NCI-H524 treated with DMSO at 0.1 percent for 48 hours (cell line): ENCODE data around the gene MUC5B.
"Not testable (repeated sequence)": the region's sequence is repeated elsewhere in the genome, so short reads cannot be mapped to it uniquely, and the experiment has no call there.

Source experiments
- DNase-seq: peaks from one replicate; lab custom pipeline; 2025; lab: John Stamatoyannopoulos, UW

The MUC5B gene

DNA sequence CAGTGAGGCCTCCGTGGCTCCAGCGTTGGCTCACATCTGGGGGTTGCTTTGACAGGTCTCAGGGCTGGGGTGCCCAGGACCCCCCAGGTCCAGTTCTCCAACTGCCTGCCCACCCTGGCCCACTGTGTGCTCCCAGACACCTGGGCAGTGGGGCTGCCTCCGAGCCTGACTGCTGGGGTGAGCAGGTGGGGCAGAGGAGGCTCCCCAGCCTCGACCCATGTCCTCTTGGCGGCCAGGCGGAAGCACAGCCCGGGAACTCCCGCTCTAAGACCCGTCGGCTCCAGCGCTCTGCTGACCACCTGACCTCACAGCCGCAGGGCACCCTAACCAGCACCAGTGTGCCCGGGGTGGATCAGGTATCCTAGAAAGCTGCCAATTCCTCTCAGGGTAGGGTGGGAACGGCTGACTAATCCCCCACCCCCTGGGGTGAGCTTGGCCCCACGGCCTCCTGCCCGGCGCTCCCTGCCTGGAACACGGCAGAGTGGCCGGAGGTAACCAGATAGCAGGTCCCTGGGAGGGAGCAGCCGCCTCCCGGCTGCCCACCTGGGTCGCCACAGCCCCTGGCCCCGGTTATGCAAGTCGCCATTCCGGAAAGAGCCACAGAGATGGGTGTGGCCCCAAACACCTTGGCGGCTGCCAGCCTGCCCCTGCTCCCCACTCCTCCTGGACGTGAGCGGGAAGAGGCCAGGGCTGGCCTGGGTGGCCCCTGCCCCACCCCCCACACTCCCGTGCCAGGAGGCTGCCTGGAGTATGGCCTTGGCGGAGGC, 19.2 kb upstream of the MUC5B start:
- DNase-seq, result no peak

DNA sequence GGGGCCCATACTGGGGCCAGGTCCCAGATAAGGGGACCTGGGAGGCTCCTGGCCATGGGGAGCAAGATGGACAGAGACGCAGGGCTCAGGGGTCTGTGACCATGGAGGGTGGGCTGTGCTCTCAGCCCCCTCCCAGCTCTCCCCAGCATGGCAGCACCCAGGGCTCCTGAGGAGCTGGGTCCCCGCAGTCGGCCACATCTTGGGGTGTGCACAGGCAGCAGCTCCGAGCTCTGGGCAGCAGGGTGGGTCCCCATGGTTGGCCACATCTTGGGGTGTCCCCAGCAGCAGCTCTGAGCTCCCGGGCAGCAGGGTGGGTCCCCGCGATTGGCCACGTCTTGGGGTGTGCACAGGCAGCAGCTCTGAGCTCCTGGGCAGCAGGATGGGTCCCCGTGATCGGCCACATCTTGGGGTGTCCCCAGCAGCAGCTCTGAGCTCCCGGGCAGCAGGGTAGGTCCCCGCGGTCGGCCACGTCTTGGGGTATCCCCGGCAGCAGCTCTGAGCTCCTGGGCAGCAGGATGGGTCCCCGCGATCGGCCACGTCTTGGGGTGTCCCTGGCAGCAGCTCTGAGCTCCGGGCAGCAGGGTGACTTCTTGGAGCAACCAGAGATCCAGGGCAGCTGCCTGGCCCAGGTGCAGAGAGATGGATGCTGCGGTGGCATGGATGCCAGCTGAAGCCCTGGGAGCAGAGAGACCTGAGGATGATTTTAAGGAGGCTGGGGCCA, 18.3 kb upstream of the MUC5B start:
- no peak for DNase-seq

DNA sequence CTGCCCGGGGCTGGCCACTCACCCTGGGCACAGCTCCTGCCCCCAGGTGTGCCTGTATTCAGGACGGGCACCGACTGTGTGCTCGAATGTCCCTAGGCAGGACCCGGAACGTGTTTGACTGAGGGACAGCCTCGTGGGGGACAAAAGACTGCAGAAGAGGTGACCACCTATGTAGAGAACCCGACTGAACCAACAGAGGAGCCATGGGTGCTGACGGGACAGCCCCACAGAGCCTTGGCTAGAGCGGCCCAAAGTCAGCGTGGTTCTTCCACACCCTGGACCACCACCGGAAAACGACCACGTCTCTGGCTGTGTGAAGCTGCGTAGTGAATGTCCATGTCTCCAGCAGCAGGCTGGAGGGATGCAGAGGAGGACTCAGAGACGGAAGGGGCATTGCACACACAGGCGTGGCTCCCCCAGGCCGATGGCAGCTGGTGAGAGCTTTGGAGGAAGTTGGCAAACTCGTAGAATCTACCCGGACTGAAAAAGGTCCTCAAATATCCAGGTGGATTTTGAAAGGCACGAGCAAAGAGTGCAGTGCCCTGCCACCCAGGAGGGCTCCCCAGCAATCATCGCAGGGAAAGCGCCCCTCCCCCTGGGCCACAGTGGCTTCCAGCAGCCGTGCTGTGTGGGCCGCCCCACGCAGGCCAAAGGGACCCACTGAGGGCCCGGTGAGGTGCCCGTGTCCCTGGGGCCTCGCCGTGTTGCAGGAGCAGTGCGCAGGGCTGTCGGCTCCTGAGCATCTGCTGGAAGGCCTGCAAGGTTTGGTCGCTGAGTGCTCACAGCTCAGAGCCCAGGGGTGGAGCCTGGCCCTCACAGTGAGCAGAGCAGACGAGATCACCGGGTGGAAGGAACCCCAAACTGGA, 17.5 kb upstream of the MUC5B start:
- DNase-seq, result no peak

DNA sequence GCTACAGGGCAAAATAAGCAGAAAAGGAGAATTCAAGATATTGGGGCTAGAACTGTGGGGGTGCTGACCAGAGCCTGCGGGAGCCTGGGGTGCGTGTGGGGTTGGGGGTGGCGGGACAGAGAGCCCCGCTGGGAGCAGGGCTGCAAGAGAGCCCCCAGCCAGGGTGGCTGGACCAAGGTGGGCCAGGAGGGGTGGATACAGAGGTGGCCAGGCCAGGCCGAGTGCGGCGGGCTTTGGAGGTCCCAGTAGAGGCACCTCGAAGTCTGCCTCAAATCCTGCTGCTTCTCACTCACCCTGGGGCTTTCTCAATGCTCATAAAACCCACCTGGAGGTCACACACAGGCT, 16.9 kb upstream of the MUC5B start:
- no peak for DNase-seq

DNA sequence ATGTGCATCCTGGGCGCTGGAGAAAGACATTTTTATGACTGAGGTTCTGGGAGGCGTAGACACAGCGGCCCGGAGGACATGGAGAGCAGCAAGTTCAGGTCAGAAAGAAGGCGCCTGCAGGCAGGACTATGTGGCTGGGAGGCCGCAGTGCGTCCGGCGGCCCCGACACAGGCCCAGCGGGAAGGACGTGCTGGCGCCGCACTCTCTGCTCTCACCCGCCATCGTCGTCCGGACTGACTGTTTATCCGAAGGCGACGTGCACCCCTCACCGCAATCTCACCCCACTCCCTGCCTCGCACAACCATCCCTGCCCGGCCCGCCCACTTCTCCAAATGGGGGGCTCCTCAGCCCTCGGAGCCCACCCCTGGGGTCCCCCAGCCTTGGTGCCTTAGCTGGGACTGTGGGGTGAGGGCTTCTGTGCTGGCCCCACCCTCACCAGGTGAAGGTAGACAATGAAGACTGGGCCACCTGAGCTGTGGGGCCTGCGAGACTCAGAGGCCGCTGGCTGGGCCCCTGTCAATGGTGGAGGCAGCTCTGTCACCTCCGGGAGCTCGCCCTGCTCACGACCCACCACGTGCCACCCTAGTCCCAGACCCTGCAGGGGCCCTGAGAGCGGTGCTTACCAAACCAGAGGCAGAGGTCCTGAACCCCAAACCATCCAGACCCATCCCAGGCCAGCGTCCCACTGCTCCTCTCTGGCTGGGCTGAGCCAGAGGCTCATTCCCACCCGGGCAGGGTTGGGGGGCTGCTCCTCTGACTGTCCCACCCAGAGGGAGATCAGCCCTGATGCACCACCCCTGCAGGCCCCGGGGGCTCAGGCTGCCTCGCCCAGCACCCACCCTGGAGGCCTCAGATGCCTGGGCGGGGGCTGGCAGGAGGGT, 16.2 kb upstream of the MUC5B start:
- no peak for DNase-seq

DNA sequence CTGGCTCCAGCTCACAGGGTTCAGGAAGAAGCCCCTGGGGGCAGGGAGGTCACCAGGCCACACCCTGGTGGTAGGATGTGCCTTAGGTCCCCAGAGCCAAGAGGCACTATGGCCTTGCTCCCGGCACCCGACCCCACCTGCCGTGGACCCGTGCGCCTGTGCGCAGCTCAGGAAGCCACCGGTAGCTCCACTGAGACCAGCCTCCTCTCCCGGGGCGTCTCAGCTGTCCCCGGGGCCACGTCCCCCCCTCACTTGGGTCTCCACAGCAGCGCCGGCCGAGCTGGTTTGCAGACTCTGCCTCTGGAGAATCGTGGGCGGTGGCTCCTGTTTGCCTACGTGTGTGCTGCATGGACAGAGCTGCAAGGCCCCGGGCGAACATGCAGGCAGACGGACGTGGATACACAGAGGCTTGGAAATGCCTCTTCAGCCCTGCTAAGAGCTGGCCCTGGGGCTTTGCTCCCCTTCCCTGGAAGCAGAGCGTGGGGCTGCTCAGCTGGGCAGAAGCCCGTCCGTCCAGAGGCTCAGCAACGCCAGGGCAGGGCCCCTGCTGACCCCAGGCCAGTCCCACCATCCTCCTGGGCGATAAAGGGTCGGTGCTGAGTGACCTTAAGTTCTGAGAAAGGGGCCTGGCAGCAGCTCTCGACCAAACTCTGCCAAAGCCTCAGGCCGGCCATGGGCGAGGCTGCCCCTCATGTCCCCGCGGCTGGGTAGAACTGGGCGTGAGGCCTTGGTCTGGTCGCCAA, 15.3 kb upstream of the MUC5B start:
- DNase-seq, result no peak

DNA sequence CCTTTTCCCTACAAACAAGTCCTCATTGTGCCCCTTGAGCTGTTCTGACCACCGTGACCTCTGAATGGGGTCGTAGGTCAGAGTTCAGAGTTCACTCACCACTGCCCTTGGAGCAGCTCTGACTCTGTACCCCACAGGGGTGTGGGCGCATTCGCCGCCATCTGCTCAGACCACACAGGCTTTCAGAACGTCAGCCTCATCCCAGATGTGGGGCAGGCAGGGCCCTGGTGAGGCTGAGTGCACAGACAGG, 14.8 kb upstream of the MUC5B start:
- no peak for DNase-seq

DNA sequence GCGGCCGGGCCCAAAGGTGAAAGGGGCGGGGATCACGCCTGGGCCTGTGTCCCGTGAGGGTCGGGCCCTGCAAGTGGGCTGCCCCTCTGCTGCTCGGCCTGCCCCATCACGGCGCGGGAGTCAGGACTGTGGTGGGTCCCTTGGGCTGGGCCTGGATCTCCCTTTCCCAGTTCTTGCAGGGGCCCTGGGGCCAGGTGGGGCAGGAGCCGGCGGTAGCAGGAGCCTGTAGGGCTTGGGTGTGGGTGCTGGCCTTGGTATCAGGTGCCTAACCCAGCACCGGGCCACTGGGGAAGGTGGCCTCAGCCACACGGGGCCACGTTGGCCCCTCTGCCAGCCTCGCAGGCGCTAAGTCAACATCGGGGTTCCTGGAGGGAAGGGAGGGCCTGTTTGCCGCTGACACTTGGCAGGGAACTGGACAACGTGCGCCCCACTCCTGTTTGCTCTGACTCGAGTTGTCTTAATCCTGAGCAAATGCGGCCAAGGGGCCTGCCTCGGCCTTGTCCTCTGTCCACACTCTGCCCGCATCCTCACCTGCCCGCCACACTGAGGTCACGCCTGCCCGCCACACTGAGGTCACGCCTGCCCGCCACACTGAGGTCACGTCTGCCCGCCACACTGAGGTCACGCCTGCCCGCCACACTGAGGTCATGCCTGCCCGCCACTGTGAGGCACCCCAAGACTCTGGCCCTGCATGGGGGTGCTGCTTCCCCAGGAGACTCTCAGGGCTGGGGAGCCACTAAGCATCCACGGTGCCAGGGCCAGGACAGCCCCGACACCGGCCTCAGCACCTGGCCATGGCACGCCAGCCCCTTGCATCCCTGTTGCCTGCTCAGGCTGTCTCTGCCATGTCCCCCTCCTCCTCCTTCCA, 14.2 kb upstream of the MUC5B start:
- no peak for DNase-seq

DNA sequence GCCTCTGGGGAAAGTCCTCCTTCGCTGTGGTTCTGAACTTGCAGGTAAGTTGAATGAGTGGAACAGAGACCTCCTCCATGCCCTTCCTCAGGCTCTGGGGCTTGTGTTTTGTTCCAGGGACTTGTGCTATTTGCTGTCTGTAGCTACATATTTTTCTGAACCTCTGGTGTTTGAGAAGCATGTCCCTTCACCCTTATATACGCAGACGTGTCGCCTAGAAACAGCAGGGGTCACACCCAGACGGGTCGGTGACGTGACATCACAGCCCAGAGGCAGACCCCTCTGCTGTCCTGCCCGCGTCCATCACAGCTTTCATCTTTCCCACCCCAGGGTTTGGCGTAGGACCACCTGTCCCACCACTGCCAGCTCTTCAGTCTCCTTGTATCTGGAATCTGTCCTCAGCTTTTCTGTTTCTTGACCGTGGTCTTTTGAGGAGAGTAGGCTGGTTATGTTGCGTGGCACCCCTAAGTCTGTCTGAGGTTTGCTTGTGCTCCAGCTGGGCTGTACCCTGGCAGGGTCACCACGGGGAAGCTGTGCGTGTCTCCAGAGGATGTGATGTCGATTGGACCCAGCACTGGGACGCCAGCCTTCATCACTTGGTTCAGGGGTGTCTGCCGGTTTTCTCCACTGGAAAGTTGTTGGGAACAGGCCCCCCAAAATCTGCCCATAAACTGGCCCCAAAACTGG, 13.4 kb upstream of the MUC5B start:
- DNase-seq, result no peak

DNA sequence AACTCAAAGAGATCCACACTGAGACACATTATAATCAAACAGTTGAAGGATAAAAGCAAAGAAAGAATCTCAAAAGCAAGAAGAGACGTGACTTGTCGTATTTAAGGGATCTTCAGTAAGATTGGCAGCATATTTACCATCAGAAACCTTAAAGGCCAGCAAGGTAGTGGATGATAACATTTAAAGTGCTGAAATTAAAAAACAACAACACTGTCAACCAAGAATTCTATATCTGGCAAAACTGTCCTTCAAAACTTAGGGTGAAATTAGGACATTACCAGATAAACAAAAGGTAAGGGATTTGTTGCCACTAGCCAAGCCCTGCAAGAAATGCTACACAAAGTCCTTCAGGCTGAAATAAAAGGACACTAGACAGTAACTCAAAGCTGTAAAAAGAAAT, 11.0 kb upstream of the MUC5B start:
- DNase-seq, result no peak

DNA sequence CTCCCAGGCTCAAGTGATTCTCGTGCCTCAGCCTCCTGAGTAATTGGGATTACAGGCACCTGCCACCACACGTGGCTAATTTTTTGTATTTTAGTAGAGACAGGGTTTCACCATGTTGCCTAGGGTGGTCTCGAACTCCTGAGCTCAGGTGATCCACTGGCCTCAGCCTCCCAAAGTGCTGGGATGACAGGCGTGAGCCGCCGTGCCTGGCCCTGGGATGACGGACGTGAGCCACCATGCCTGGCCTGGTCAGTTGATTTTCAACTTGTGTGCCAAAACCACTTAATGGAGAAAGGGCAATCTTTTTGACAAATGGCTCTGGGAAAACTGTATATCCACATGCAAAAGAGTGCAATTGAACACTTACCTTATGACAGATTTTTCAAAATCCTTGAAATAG, 7.0 kb upstream of the MUC5B start:
- not testable (repeated sequence) for DNase-seq

DNA sequence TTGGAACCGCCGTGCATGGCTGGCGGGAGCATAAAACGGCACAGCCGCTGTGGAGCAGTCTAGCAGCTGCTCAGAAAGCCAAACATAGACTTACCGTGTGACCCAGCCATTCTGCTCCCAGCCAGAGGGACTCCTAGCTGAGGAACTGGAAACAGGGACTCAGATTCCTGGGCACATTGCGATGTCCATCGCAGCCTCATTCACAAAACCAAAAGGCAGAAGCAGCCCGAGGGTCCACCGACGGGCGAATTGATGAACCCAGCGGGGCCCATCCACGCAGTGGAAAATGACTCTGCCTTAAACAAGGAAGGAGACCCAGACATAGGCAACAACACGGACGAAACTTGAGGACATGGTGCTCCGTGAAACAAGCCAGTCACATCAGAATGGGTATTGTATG, 5.7 kb upstream of the MUC5B start:
- no peak for DNase-seq

DNA sequence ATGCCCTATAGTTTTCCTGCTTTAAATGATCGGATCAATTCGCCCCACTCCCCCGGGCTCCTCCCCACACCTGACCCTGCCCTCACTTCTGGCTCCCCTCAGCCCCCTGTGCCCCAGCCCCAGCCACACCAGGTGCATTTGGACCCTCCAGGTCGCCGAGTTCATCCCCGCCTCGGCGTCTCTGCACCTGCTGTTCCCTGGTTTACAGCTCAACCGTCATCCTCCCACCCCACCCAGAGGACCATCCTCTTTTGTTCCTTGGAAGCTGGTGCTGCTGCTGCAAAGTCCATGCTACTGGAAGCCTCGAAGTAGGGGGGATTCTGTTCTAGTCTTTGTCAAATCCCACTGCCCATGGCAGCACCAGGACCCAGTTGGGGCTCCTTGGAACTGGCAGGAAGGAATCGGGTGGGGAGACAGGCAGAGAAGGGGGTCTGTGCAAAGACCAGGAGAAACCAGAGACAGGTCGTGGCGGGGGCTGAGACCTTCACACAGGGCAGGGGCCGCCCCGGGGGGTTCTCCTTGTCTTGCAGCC, 4.5 kb upstream of the MUC5B start:
- DNase-seq, result no peak

DNA sequence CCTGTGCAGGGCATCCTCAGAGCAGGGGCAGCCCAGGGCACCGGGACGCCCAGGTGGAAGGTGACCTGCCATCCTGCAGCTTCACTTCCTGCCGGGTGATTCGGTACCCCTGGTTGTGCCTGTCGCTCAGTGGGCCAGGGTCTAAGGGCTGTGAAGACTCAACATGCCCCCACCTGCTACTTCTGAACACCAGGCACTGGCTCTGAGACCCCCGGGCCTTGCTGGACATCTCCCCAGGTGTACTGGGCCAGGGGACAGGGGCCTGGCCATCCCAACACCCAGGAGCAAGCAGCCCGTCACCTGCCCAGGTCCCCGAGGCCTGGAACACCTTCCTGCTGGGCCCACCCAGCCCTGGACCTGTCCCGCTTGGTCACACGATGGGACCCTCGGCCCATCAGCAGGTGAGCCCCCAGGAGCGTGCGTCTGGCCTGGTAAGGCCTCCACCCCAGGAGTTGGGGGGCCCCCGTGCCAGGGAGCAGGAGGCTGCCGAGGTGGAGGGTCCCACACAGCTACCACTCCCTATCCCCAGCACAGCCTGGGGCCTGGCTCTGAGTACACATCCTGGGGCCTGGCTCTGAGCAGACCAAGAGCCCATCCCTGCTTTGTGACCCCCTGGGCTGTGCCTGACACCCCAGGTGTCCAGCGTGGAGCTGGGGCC, 3.9 kb upstream of the MUC5B start:
- no peak for DNase-seq

DNA sequence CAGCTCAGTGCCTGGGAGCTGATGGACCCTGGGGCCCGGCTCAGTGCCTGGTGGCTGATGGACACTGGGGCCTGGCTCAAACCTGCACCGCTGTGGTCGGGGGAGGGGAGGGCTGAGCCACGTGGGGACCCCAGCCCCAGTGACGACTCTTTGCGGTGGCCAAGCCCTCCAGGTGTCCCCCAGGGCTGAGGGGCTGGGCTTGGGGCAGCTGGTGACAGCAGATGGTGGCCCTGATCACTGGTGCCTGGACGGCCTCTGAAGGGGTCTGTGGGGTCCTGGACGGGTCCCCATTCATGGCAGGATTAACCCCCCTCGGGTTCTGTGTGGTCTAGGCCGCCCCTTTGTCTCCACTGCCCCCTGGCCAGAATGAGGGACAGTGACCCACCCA, 3.4 kb upstream of the MUC5B start:
- no peak for DNase-seq

DNA sequence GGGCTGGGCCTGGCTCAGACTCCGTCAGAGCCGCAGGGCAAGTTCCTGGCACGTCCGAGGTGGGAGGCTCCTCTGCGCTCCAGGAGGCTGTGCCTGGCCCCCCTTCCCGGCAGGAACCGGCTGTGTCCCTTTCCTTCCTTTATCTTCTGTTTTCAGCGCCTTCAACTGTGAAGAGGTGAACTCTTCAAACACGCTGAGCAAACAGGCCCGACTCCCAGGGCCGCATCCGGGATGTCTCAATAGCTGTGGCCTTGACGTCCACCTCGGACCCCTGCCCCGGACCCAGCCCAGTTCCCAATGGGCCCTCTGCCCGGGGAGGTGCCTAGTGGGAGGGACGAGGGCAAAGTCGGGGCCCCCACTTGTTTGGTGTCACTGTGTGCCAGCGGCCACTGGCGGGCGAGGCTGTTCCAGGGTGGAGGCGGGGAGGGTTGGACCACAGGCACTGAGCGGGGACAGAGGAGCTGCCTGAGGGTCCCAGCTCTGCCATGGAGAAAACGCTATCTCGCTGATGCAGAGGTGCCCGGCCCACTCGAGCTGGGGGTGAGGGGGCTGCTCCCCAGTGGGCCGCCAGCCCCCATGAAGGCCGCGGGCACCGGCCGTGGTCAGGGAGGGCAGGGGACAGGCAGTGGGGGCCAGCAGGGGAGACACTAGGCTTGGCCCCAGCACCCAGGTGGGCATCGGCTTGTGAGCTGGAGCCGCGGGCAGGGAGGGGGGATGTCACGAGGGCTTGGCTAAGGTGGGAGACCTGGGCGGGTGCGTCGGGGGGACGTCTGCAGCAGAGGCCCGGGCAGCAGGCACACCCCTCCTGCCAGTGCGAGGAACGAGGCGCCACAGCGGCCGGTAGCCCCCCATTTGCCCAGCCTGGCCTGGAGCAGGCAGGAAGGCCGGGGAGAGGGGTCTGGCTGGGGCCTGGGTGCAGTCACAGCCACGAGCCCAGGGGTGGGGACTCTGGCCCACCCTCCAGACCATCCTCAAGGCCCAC, 2.7 kb upstream of the MUC5B start:
- no peak for DNase-seq

DNA sequence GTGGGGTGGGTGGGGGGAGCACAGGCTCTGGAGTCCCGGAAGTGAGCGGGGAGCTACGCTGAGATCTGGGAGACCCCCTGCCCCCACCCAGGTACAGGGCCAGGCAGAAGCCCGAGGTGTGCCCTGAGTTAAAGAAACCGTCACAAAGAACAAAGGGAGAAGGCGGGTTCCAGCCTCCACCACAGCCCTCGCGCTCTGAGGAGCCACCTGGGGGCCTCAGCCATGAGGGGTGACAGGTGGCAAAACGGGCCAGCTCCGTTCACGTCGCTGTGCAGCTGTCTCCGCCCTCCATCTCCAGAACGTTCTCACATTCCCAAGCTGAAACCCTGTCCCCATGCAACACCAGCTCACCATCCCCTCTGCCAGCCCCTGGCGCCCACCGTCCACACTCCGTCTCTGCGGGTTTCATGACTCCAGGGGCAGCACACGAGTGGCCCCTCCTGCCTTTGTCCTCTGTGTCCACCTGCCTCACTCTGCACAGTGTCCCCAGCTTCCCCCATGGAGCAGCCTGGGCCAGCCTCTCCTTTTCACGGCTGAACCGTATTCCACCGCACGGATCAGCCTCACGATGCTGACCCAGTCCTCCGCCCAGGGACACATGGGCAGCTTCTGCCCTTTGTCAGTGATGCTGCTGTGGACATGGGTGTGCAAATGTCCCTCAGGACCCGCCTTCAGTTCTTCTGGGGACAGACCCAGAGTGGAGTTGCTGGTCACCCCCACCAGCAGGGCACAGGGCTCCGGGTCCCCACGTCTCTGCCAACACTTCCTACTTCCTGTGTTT, 1.7 kb upstream of the MUC5B start:
- no peak for DNase-seq
